Measurements from ENCODE around the gene BBOF1. TPM values are rescaled to one million over a fixed set of nuclear protein-coding genes. Genes with fewer than 3 reads are reported as not detected.
"Not testable (repeated sequence)": the region's sequence is repeated elsewhere in the genome, so short reads cannot be mapped to it uniquely, and the experiment has no call there.

BBOF1 gene
- polyA plus RNA-seq, 2 of the 4 experiments (the other 2 are of a cell fraction), result 4.9 to 5.8 TPM

DNA sequence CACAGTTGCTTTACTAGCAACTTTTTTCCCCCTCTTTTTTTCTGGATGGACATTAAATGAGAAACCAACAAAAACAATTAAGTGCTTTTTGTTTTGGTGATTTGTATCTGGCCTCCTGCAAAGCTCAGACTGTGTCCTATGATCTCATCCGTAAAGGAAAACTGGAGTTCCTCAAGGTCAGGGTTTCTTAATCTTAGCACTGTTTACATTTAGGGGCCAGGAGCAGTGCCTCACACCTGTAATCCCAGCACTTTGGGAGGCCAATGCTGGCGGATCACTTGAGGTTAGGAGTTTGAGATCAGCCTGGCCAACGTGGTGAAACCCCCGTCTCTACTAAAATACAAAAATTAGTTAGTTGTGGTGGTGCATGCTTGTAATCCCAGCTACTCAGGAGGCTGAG is 28.1 kb upstream of the BBOF1 start (continued):
- TF ChIP-seq, protein P1, sequence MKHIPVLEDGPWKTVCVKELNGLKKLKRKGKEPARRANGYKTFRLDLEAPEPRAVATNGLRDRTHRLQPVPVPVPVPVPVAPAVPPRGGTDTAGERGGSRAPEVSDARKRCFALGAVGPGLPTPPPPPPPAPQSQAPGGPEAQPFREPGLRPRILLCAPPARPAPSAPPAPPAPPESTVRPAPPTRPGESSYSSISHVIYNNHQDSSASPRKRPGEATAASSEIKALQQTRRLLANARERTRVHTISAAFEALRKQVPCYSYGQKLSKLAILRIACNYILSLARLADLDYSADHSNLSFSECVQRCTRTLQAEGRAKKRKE (CRISPR knock-in tag; IDR thresholded peaks at IDR 0.05; ENCODE audit: low read depth), result no peak
- no peak for TF ChIP-seq PHF8 (IDR thresholded peaks at IDR 0.05; ENCODE audit: borderline replicate concordance, low read depth)
- TF ChIP-seq ZC3H11A (IDR thresholded peaks at IDR 0.05), result no peak
- TF ChIP-seq JUNB (IDR thresholded peaks at IDR 0.05), result no peak
- no peak for TF ChIP-seq MAZ (IDR thresholded peaks at IDR 0.05; ENCODE audit: borderline replicate concordance, low read depth, low read length)
- TF ChIP-seq CHD2 (IDR thresholded peaks at IDR 0.05; ENCODE audit: low read length, partially characterized antibody), result no peak
- no peak for TF ChIP-seq HOXA7 (CRISPR knock-in tag; IDR thresholded peaks at IDR 0.05)

DNA sequence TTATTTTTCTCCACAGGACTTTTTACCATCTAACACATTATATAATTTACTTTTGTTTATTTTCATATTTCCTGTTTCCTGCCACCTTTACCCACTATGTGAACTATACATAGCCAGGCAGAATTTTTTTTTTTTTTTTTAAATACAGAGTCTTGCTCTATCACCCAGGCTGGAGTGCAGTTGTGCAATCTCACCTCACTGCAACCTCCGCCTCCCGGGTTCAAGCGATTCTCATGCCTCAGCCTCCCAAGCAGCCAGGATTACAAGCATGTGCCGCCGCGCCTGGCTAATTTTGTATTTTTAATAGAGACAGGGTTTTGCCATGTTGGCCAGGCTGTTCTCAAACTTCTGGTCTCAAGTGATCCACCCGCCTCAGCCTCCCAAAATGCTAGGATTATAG is 24.2 kb upstream of the BBOF1 start:
- H3K9me3 ChIP-seq; H3K4me2 ChIP-seq; POLR2A ChIA-PET; DNase-seq (ENCODE audit: low read depth in 1 of 2, low spot score in 1 of 2); FAIRE-seq; H3K27ac ChIP-seq; CTCF ChIA-PET; ATAC-seq; H3K4me3 ChIP-seq: not testable (repeated sequence)
- WGBS (ENCODE audit: missing lambda C conversion rate), result 79% methylated on average over 7 of the region's 7 CpGs
- H3K4me1 ChIP-seq, result peaks cover 45% of the 10 kb centered on the region

GRCh38 chr14:73995977-73996378 is 23.2 kb upstream of the BBOF1 start:
- Histone ChIP-seq H3K4me1 (peaks cover 45% of the 10 kb centered on the region), H3K27ac (no peak overlapping the region), H3K9me3 (no peaks in the 10 kb centered on the region), H3K4me3 (no peak overlapping the region), H3K4me2 (no peak overlapping the region)
- FAIRE-seq (no peak), ATAC-seq (no peak), DNase-seq (ENCODE audit: low read depth in 1 of 2, low spot score in 1 of 2) (no peak)
- TF ChIP-seq HDAC2 (IDR thresholded peaks at IDR 0.05) (no peak), NPAS2 (CRISPR knock-in tag; IDR thresholded peaks at IDR 0.05; ENCODE audit: borderline replicate concordance) (no peak), ZSCAN20 (CRISPR knock-in tag; IDR thresholded peaks at IDR 0.05) (no peak), CHD2 (IDR thresholded peaks at IDR 0.05; ENCODE audit: low read length, partially characterized antibody) (no peak), HOXB13 (CRISPR knock-in tag; IDR thresholded peaks at IDR 0.05; ENCODE audit: low read depth) (no peak), MAZ (IDR thresholded peaks at IDR 0.05; ENCODE audit: borderline replicate concordance, low read depth, low read length) (no peak), CBX8 (IDR thresholded peaks at IDR 0.05) (no peak)
- ChIA-PET POLR2A (no interaction called here), CTCF (interaction anchor here (0.7 kb wide), 1 partner anchor 469 kb away, joined by 4 read pairs; no protein-coding TSS in a partner anchor)
- WGBS (ENCODE audit: missing lambda C conversion rate), result 93% methylated on average over 8 of the region's 8 CpGs

DNA sequence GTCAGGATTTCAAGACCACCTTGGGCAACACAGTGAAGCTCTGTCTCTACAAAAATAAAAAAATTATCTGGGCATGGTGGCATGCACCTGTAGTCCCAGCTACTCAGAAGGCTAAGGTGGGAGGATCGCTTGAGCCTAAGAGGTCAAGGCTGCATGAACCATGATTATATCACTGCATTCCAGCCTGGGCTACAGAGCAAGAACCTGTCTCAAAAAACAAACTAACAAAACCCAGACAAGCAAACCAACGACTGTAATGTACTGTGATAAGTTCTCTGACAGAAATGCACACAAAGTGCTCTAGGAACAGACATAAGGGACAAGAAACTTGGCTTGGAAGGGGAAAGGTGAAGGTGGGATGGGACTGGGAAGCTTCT is 22.4 kb upstream of the BBOF1 start:
- 34% methylated on average over 2 of the region's 2 CpGs for WGBS (ENCODE audit: missing lambda C conversion rate)

More for the DNA sequence above, 22.4 kb upstream of the BBOF1 start:
- Histone ChIP-seq H3K4me1 (peaks cover 45% of the 10 kb centered on the region), H3K4me3 (no peak overlapping the region), H3K4me2 (peak overlapping the region; percentile 62), H3K9me3 (no peaks in the 10 kb centered on the region), H3K27ac (peak overlapping the region; percentile 34 to 52; a peak in 4 of 6 replicates)
- POLR2A ChIA-PET, result no interaction called here
- FAIRE-seq (no peak), ATAC-seq (no peak; a peak in 1 of 6 replicates), DNase-seq (ENCODE audit: low read depth in 1 of 2, low spot score in 1 of 2) (no peak)
- TF ChIP-seq, protein P2, sequence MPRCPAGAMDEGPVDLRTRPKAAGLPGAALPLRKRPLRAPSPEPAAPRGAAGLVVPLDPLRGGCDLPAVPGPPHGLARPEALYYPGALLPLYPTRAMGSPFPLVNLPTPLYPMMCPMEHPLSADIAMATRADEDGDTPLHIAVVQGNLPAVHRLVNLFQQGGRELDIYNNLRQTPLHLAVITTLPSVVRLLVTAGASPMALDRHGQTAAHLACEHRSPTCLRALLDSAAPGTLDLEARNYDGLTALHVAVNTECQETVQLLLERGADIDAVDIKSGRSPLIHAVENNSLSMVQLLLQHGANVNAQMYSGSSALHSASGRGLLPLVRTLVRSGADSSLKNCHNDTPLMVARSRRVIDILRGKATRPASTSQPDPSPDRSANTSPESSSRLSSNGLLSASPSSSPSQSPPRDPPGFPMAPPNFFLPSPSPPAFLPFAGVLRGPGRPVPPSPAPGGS (IDR thresholded peaks at IDR 0.05), result no peak
- TF ChIP-seq ZFP36 (IDR thresholded peaks at IDR 0.05; ENCODE audit: borderline replicate concordance, partially characterized antibody), result no peak
- TF ChIP-seq RAD21 (conservative IDR thresholded peaks at IDR 0.05 in 1 of 2, IDR thresholded peaks at IDR 0.05 in 1 of 2), result no peak
- TF ChIP-seq, protein P3, sequence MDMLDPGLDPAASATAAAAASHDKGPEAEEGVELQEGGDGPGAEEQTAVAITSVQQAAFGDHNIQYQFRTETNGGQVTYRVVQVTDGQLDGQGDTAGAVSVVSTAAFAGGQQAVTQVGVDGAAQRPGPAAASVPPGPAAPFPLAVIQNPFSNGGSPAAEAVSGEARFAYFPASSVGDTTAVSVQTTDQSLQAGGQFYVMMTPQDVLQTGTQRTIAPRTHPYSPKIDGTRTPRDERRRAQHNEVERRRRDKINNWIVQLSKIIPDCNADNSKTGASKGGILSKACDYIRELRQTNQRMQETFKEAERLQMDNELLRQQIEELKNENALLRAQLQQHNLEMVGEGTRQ (IDR thresholded peaks at IDR 0.05), result no peak
- TF ChIP-seq KDM1A (IDR thresholded peaks at IDR 0.05; ENCODE audit: low read depth), result no peak
- TF ChIP-seq JUN (IDR thresholded peaks at IDR 0.05), result no peak
- TF ChIP-seq CEBPB (IDR thresholded peaks at IDR 0.05), result no peak
- TF ChIP-seq CBX2 (IDR thresholded peaks at IDR 0.05; ENCODE audit: borderline replicate concordance, low read depth), result no peak
- TF ChIP-seq BHLHE40 (IDR thresholded peaks at IDR 0.05; ENCODE audit: low read depth, low read length), result no peak
- TF ChIP-seq FOXS1 (CRISPR knock-in tag; IDR thresholded peaks at IDR 0.05), result no peak
- TF ChIP-seq HOXB5 (CRISPR knock-in tag; IDR thresholded peaks at IDR 0.05), result no peak
- no peak for TF ChIP-seq PHF8 (IDR thresholded peaks at IDR 0.05; ENCODE audit: borderline replicate concordance, low read depth)
- no peak for TF ChIP-seq CBX8 (IDR thresholded peaks at IDR 0.05)
- no peak for TF ChIP-seq KDM5A (IDR thresholded peaks at IDR 0.05)
- no peak for TF ChIP-seq HEYL (CRISPR knock-in tag; IDR thresholded peaks at IDR 0.05)
- no peak for TF ChIP-seq ZNF302 (CRISPR knock-in tag; IDR thresholded peaks at IDR 0.05)
- no peak for TF ChIP-seq TP53 (CRISPR knock-in tag; IDR thresholded peaks at IDR 0.05)
- no peak for TF ChIP-seq CHD4 (IDR thresholded peaks at IDR 0.05; ENCODE audit: borderline replicate concordance)
- no peak for TF ChIP-seq E2F6 (IDR thresholded peaks at IDR 0.05; ENCODE audit: borderline replicate concordance, low read depth)
- TF ChIP-seq RCOR1 (IDR thresholded peaks at IDR 0.05; ENCODE audit: low read depth, low read length), result no peak
- CTCF ChIA-PET, result interaction anchor here (1.1 to 1.2 kb wide), 2 partner anchors 22 to 69 kb away, joined by 3 read pairs; partner anchors contain the start of genes BBOF1 and ENTPD5
